GM04504 (cell line): Measurements from ENCODE around the gene SLC35F5.
"Not testable (repeated sequence)": the region's sequence is repeated elsewhere in the genome, so short reads cannot be mapped to it uniquely, and the experiment has no call there.

Source experiments
- DNase-seq: peaks from one replicate; pipeline ENCODE4 v3.0.0-alpha.2; 2012; ENCODE audit warnings: low read depth

SLC35F5 gene

DNA sequence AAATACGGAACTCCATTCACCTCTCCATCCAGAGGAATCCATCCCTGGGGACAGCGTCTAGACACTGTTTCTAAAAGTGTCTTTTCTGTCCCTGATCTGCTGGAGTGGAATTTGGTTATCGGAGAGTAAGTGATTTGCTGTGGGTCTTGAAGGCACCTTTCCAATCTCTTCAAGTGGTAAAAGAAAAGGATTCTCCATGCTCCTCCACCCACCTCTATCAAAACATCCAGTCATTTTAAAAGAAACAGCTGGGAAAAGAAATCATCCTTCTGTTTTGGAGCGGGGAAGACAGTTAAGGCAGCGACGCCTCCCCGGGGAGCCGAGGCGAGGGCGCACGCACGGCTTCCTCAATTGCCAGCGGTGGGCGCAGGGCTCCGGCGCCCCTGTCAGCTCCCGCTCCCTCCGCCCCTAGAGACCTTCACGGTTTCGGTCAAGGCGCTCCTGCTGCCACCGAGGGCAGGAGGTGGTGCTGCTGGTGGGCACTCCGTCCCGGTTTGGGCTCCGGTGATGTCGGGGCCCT lies 547 bp downstream of the SLC35F5 start:
- no peak for DNase-seq

DNA sequence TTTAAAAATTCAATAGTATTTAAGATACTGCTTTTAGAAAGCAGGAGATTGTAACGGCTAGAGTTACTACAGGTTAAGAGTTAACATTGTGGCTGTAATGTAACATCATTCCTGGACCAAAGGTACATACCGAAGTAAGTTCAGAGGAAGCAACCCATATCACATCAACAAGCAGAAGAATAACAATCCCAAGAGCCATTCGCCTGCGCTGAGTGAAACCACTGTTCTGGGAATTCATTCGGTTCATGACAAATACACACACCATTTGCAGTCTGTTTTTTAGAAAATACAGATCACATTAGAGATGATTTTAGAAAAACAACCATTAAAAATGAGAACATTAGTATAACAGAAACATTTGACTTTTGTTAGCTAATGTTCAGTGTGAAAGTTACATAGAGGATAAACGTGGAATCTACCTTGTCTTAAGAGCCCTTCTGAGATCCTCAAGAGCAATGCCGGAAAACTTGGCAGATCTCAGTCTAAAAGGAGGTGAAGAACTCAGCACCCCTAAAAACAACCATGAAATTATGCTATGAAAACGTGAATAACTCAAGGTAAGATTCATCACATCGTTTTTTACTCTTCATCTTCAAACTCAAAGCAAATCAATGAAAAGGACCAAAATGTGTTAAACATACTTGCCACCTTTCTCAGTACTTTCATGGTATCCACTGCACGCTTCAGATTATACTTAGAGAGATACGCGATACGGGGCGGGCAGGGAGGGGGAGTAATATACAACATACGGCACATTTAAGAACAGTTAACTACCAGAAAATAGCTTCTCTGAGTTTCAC lies 1.2 kb downstream of the SLC35F5 start:
- DNase-seq, result no peak

DNA sequence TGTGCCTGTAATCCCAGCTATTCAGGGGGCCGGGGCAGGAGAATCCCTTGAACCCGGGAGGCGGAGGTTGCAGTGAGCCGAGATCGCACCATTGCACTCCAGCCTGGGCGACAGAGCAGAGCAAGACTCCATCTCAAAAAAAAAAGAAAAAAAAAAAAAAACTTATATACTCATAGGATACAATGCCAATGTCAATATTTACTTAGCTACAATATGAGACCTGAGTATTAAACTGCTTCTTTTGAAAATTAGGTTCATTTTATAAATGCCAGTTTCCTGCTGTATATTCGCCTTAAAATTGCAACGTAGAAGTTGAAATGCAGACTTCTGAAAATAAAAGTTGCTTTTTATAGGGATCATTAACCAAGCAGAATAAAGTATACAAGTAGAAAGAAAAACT lies 2.3 kb downstream of the SLC35F5 start:
- no peak for DNase-seq

DNA sequence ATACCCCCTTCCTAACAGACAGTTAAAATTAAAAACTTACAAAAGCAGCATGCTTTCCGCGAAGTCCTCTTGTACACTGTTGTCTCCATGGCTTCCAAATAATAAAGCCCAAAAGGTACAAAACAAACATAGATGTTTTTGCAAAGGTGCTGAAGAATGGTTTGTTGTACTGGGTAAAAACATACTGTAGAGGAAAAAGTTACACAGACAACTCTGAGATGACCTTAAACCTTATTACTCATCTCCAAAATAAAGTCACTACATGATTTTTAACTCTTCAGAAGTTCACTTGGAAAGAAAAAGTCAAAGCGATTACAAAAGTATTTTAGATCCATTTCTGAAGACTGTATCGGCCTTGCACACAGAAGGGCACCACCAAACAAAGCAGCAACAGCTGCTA lies 6.1 kb downstream of the SLC35F5 start:
- no peak for DNase-seq

DNA sequence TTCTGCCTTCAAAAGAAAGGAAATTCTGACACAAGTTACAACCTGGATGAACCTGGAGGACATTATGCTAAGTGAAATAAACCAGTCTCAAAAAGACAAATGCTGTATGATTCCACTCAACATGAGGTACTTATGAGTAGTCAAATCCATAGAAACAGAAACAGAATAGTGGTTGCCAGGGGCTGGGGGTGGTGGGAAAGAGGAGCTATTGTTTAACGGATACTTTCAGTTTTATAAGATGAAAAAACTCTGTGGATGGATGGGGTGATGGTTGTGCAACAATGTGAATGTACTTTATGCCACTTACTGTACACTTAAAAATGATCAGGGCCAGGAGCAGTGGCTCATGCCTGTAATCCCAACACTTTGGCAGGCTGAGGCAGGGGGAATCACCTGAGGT lies 15.4 kb downstream of the SLC35F5 start:
- no peak for DNase-seq

DNA sequence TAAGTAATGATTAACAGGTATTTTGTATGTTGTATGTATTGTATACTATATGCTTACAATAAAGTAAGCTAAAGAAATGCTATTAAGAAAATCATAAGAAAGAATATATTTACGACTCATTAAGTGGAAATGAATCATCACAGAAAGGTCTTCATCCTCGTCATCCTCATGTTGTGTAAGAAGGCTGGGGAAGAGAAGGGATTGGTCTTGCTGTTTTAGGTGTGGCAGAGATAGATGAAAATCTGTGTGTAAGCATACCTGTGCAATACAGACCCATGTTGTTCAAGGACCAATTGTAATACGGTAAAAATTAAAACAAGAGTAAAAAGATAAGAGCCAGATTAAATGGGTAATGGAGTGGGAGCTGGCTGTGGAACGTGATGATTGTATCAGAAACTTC lies 16.6 kb downstream of the SLC35F5 start:
- no peak for DNase-seq

DNA sequence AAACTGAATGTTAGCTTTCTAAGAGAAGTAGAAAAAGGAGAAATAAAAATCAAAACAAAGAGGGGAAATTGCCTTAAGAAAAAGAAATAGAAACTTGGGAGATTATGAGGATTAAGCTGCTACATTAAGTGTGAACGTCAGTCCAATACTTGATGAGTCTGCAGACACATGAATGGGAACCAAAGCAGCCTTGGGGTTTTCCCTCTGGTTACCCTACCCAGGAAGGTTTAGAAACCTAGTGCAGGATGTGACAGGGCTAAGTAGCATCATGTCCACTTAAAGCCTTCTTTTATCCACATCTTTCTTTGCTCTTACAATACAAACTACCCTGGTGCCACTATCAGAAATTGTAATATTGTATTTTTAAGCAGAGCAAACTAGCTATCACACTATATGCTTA lies 22.3 kb downstream of the SLC35F5 start:
- DNase-seq, result no peak

DNA sequence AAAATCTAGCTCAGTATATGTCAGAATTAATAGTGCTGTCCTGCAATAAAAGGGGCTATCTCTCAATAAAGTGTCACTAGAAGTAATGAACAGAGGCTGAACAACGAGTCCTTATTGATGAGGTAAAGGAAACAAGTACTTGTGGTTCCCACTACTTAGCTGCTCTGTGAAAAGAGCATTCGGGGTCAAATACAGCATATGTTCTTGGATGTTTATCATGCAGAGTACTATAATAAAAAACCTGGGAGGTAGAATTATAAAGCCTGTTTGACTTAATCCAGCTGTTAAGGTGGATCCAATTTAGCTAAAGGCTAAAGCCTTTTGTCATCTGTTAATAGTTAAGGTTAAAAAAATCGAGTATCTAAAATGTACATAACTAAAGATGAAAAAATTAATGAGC lies 32.4 kb downstream of the SLC35F5 start:
- DNase-seq, result no peak

DNA sequence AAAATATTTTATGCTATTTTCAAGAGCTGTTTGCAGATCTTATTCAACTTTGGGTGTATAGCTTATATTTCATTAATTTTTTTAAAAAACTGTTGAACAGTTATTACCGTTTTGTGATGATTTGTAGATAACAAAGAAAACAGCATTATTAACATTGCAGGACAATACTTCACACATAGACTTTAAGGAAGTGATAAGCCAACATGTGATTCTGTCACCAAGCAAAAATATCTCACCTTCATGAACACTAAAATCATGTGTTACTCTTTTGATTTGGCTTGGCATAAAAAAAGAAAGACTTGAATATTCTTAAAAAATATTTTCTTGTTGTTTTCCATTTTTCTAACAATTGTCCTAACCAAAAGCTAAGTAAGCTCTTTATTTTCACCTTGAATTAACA lies 33.0 kb downstream of the SLC35F5 start:
- no peak for DNase-seq

DNA sequence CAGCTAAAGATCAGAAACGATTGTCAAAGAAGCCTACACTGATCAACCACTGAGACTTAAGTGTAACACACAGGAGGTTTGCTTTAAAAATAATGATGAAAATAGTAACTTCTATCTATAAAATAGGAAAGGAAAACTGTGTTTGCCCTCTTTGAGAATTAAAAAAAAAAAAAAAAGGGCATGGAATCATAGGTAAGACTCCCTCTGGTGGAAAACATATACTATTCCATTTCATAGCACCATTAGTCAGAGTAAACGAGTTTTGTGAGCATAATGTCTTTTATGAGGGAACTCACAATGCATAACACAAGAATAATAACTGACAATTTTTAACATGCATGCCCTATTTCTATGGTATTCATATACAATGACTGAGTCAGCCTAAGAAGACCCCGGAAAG lies 36.3 kb downstream of the SLC35F5 start:
- DNase-seq, result no peak

DNA sequence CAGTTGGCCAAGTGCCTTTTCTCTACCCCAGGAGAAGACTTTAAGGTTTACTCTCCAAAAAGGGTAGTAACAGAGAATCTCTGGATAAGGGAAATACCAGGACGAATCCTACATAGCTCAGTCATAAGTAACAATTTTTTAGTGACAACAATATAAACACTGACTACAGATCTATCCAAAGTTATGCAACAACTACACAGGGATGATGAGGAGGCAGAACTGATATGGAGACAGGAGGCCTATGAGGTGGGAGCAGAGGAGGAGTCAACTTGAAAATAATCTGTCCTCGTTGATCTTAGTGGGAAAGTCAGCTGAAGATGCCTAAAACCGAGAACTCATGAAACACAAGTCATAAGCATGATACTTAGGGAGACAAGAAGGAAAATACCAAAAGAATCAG lies 40.2 kb downstream of the SLC35F5 start:
- DNase-seq, result peak; percentile 5

DNA sequence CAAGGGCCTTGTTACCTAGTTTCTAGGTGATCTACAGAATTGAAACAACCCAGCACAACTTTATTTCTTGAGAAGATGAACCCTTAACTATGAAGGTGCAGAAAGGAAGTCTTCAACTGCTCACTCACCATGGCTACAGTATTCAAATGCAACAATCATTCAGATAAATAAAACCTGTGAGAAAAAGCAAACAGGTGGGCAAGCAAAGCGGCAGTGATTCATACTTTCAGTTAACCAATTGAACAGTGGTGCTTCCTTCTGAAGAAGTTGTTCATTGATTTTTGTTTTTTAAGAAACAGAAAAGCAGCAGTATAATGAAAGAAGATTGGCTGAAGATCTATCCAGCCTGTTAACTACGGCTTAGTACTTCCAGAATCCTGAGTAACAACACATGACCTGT lies 43.5 kb downstream of the SLC35F5 start:
- no peak for DNase-seq

DNA sequence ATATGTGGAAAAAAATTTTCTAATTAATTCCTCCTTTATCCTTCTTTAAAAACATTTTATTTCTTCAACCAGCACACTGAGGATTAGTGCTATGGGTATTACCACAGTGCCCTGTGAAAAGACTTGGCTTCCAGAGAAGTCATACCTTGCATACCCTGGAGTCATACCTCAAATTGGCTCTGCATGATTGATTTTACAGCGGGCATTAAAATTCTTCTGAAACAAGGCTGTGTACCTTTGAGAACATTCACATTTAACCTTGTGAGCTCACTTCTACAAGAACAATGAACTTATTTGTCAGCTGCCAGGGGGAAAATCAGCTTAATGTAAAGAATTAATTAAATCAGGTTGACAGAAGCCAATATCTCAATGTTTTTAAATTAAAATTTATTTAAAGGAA lies 44.6 kb downstream of the SLC35F5 start:
- no peak for DNase-seq

DNA sequence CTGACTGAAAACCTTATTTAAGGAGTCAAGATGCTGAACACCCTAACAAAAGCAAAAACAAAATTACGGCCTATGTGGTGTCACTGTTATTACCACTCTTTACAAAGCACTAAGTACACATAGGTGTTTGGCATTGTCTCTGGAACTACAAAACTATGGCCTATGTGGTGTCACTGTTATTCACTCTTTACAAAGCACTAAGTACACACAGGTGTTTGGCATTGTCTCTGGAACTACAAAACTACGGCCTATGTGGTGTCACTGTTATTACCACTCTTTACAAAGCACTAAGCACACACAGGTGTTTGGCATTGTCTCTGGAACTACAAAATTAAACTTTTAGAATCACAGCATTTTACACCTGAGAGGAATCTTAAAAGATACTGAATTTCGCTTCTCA lies 47.4 kb downstream of the SLC35F5 start:
- no peak for DNase-seq

DNA sequence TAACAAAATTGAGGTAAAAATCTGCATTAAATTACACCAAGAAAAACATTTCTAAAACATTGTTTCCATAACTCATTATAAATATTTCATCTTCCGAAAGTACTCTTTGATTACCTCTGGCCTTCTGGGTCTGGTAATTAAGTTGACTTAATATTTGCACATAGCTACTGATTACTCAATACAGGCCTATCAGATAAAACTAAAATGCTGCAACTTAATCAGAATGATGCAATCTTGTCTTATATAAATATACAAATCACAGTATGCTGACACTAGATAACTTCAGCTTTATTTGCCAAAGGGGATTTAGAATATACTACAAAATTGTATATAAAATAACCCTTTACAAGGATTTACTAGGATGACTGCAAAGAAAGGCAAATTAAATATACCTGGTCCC lies 49.3 kb downstream of the SLC35F5 start:
- no peak for DNase-seq

DNA sequence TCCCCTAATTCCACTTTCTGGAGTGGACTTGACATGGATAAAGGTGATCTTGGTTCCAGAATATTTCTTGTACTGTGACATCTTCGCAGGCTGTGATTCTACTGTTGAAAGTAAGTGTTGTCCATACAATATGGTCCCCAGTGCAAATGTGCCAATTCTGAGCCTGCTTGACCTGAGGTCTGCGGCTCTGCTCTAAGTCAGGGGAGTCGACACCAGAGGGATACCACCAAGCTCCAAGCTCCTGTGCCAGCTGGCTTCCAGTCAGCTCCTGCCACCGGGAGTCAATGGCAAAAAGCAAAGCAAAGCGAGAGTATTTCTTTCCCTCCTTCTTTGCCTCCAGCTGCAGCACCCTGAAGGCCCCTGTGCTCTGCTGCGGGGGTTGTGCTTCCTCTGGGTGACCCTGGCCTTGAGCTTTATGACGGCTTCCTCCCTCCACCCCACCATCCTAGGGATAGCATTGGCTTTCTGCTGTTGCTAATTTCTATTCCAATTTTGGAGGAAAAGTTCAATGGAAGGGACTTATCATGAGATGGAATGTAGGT lies 50.4 kb downstream of the SLC35F5 start:
- no peak for DNase-seq

DNA sequence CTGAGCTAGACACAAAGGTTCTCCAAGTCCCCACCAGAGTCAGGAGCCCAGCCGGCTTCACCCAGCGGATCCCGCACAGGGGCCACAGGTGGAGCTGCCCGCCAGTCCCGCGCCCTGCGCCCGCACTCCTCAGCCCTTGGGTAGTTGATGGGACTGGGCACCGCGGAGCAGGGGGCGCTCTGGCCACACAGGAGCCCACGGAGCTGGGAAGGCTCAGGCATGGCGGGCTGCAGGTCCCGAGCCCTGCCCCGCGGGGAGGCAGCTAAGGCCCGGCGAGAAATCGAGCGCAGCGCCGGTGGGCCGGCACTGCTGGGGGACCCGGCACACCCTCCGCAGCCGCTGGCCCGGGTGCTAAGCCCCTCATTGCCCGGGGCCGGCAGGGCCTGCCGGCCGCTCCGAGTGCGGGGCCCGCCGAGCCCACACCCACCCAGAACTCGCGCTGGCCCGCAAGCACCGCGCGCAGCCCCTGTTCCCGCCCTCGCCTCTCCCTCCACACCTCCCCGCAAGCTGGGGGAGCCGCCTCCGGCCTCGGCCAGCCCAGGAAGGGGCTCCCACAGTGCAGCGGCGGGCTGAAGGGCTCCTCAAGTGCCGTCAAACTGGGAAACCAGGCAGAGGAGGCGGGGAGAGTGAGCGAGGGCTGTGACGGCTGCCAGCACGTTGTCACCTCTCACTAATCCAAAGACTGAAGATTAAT lies 52.0 kb downstream of the SLC35F5 start:
- not testable (repeated sequence) for DNase-seq

DNA sequence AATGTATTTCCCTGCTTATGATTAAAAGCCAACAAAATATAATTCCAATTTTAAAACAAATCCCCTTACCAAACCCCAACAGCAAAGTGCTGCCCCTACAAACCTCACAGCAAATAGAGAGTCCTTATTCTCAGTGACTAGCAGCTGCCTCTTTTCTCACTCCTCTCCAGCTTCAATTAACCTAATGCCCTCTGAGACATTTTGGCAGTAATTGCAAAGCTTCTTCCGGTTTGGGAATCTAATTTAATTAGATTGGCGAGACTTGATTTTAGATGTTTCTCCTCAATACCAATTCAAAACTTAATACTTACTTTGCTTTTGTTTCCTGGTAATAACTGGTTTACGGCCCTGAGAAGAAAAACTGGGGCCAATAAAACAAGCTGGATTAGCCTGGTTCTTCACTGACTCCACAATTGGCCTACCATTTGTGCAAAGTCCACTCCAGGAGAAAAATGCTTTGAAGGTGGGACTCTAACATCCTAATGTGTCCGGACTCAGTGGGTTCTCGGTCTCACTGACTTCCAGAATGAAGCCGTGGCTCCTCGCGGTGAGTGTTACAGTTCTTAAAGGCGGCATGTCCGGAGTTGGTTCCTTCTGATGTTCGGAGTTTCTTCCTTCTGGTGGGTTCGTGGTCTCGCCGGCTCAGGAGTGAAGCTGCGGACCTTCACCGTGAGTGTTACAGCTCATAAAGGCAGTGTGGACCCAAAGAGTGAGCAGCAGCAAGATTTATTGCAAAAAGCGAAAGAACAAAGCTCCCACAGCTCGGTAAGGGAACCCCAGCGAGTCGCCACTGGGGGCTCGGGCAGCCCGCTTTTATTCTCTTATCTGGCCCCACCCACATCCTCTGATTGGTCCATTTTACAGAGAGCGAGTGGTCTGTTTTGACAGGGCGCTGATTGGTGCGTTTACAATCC lies 52.8 kb downstream of the SLC35F5 start:
- no peak for DNase-seq

DNA sequence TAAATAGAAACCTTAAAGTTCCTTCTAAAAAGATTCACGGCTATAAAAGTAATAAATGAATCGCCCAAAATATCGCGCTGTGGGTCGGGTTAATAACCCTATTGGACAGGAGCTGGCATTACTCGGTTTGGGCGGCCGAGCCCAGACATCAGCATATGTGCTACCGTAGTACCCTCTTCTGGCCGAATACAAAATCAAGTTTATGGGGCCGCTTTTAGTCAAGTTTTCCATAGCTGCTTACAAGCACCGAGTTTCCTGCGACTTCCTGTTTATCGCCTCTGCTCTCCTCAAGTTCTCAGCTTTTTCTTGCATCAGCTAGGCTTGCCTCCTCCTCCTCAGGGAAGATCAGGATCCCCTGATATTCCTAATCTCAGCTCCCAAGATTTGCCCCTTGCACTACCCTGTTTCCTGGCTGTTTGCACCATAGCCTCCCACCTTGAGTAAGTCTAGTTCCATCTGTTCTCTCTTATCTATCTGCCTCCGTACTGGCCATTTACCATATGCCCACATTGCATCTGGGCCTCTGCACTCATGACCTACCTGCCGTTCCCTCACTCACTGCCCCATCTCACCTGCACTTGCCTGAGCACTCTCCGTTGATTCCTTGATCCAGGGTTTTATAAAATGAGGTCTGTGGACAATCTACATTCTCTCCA lies 56.1 kb downstream of the SLC35F5 start:
- DNase-seq, result no peak

DNA sequence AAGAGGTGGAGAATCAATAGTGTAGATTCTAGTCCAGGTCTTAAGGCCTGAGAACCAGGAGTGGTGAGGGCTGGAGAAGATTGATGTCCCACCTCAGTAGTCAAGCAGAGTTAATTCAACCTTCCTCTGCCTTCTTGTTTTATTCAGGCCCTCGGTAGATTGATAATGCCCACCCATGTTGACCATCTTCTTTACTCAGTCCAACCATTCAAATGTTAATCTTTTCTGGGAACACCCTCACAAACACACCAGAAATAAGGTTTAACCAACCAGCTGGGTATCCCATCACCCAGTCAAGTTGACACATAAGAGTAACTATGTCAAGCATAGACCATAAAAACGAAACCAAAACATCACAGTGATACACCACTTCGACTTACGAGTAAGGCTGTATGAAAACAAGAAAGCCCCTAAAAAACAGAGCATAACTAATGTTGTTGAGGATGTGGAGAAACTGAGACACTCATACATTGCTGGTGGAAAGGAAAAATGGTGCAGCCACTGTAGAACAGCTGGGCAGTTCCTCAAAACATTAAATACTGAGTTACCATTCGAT lies 57.5 kb downstream of the SLC35F5 start:
- DNase-seq, result no peak

DNA sequence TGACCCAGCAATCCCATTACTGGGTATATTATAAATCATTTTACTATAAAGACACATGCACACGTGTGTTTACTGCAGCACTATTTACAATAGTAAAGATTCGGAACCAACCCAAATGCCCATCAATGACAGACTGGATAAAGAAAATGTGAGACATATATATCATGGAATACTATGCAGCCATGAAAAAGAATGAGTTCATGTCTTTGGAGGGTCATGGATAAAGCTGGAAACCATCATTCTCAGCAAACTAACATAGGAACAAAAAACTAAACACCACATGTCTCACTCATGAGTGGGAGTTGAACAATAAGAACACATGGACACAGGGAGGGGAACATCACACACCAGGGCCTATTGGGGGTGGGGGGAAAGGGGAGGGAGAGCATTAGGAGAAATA lies 58.2 kb downstream of the SLC35F5 start:
- DNase-seq, result not testable (repeated sequence)
